Aorta (tissue), 5 donors: ENCODE data around the gene PLCB2. TPM values are rescaled to one million over a fixed set of nuclear protein-coding genes. Genes with fewer than 3 reads are reported as not detected.
A peak's percentile ranks its signal among the peaks of the same experiment; 100 is the strongest.

Experiments used
- ATAC-seq: fragments of 200-7000 bp; cut with Tn5 transposase; one replicate; pipeline ENCODE4 v1.9.1; 2022; ENCODE audit warnings: moderate library complexity; ENCODE audit not compliant: low FRiP score
- DNase-seq, 2 donors: peaks; one replicate each; pipeline ENCODE4 v3.0.0-alpha.2; 2020
- H3K27ac ChIP-seq, 2 donors: one replicate each; pipeline ENCODE4 v1.5.1; 2013; ENCODE audit warnings: low read length in 2 of 2, mild to moderate bottlenecking in 2 of 2, moderate library complexity in 2 of 2, control low read depth in 1 of 2, inconsistent platforms in 1 of 2, low read depth in 1 of 2
- H3K27me3 ChIP-seq, 2 donors: one replicate each; pipeline ENCODE4 v1.6.1; 2013; ENCODE audit warnings: control low read depth in 1 of 2, low read length in 1 of 2, mild to moderate bottlenecking in 1 of 2, moderate library complexity in 1 of 2; ENCODE audit not compliant: insufficient read depth in 2 of 2, control insufficient read depth in 1 of 2
- H3K36me3 ChIP-seq, 2 donors: one replicate each; pipeline ENCODE4 v1.6.1; 2013; ENCODE audit warnings: control low read depth in 1 of 2, low read length in 1 of 2, mild to moderate bottlenecking in 1 of 2; ENCODE audit not compliant: insufficient read depth in 2 of 2, control insufficient read depth in 1 of 2
- H3K4me1 ChIP-seq, 2 donors: one replicate each; pipeline ENCODE4 v1.6.1; 2013; ENCODE audit warnings: low read length in 2 of 2, control low read depth in 1 of 2, mild to moderate bottlenecking in 1 of 2, moderate library complexity in 1 of 2; ENCODE audit not compliant: insufficient read depth in 2 of 2, control insufficient read depth in 1 of 2
- H3K4me3 ChIP-seq, 2 donors: one replicate each; pipeline ENCODE4 v1.5.1; 2013; ENCODE audit warnings: low read length in 2 of 2, control low read depth in 1 of 2, mild to moderate bottlenecking in 1 of 2
- H3K9me3 ChIP-seq: one replicate; pipeline ENCODE4 v1.6.1; 2013; ENCODE audit warnings: mild to moderate bottlenecking, low read length; ENCODE audit not compliant: control insufficient read depth
- WGBS, 2 donors: extraction: QIAGEN DNeasy Blood & Tissue Kit; methylation state at CpG; one replicate each; pipeline ENCODE4 v1.1.7; 2013; 5-methylcytosine and 5-hydroxymethylcytosine counted together
- intact Hi-C, 2 donors: fragments of 100-400 bp; cut with DNase I; formaldehyde crosslinking; loops; one replicate each; pipeline versions ENCODE4 v1.14.2 to v1.15.0; 2022
- polyA plus RNA-seq, 2 donors: library from polyadenylated mRNA; stranded (reverse); fragments of 200-250 nt; gene quantifications; one replicate each; pipeline ENCODE4 v1.2.3, GENCODE V29; 2013
- total RNA-seq, 2 donors: library from RNA; stranded (reverse); fragmentation: NEBNext Ultra II Directional; extraction: Animal tissue kit (Norgen Biotek cat#: 25700); gene quantifications; one replicate each; pipeline ENCODE4 v1.2.1, GENCODE V29; 2021
- donor health status: healthy with polysubstance abuse.
- donor health status: Bipolar disorder and iron deficiency.
- donor health status: DM: no; HTN: no; CAD: no.
- donor health status: DM: no; HTN: no; CAD: no.
- donor health status: DM: yes; HTN: yes; CAD: no.

Gene PLCB2
- total and polyA plus RNA-seq, 4 donors: 5.8 to 55.8 (median 15.4) TPM

GRCh38 chr15:40271685-40272484 is 35.9 kb downstream of the PLCB2 start:
- H3K27ac ChIP-seq: no peak overlapping the region
- no peak for DNase-seq
- no peaks in the 10 kb centered on the region for H3K4me1 ChIP-seq
- no peak for ATAC-seq
- H3K9me3 ChIP-seq: no peaks in the 10 kb centered on the region
- H3K27me3 ChIP-seq: no peaks in the 10 kb centered on the region
- intact Hi-C loops: no loop called here
- 90 to 92% methylated on average over 25 of the region's 25 CpGs for WGBS, 2 donors
- H3K4me3 ChIP-seq: no peak overlapping the region
- H3K36me3 ChIP-seq: no peaks in the 10 kb centered on the region

GRCh38 chr15:40270246-40270995 is 37.3 kb downstream of the PLCB2 start:
- Histone ChIP-seq H3K4me1 (no peaks in the 10 kb centered on the region), H3K4me3 (no peak overlapping the region), H3K27me3 (no peaks in the 10 kb centered on the region), H3K9me3 (no peaks in the 10 kb centered on the region), H3K36me3 (no peaks in the 10 kb centered on the region), H3K27ac (no peak overlapping the region)
- 82 to 85% methylated on average over 11 of the region's 11 CpGs for WGBS, 2 donors
- ATAC-seq (no peak), DNase-seq (no peak)
- intact Hi-C loops: no loop called here

GRCh38 chr15:40269604-40270003 is 38.1 kb downstream of the PLCB2 start:
- 84 to 88% methylated on average over 4 of the region's 4 CpGs for WGBS, 2 donors
- Histone ChIP-seq H3K27ac (no peak overlapping the region), H3K4me3 (no peak overlapping the region), H3K4me1 (no peaks in the 10 kb centered on the region), H3K9me3 (no peaks in the 10 kb centered on the region), H3K36me3 (no peaks in the 10 kb centered on the region), H3K27me3 (no peaks in the 10 kb centered on the region)
- DNase-seq (no peak), ATAC-seq (no peak)
- intact Hi-C loops: no loop called here

GRCh38 chr15:40267670-40268069 is 40.1 kb downstream of the PLCB2 start:
- Histone ChIP-seq H3K4me1 (no peaks in the 10 kb centered on the region), H3K27me3 (no peaks in the 10 kb centered on the region), H3K36me3 (no peaks in the 10 kb centered on the region), H3K27ac (no peak overlapping the region), H3K9me3 (no peaks in the 10 kb centered on the region), H3K4me3 (no peak overlapping the region)
- DNase-seq: no peak
- 93 to 96% methylated on average over 4 of the region's 4 CpGs for WGBS, 2 donors
- no peak for ATAC-seq
- intact Hi-C loops: no loop called here

- H3K27ac ChIP-seq: no peak overlapping the region
- peak in 1 of 2 donors; percentile 80 for DNase-seq
- 38 to 41% methylated on average over 7 of the region's 7 CpGs for WGBS, 2 donors
These were observed 40.9 kb downstream of the PLCB2 start for GRCh38 chr15:40266828-40267304.

GRCh38 chr15:40265875-40266274 is 41.9 kb downstream of the PLCB2 start:
- WGBS, 2 donors: 95 to 96% methylated on average over 20 of the region's 20 CpGs
- DNase-seq (no peak), ATAC-seq (no peak)
- no peaks in the 10 kb centered on the region for H3K9me3 ChIP-seq
- intact Hi-C loops: no loop called here
- no peak overlapping the region for H3K27ac ChIP-seq
- H3K4me1 ChIP-seq: no peaks in the 10 kb centered on the region
- no peaks in the 10 kb centered on the region for H3K36me3 ChIP-seq
- H3K4me3 ChIP-seq: no peak overlapping the region
- H3K27me3 ChIP-seq: no peaks in the 10 kb centered on the region

More at GRCh38 chr15:40266828-40267304, 40.9 kb downstream of the PLCB2 start:
- Histone ChIP-seq H3K9me3 (no peaks in the 10 kb centered on the region), H3K36me3 (no peaks in the 10 kb centered on the region), H3K27me3 (no peaks in the 10 kb centered on the region), H3K4me3 (no peak overlapping the region), H3K4me1 (no peaks in the 10 kb centered on the region)
- intact Hi-C loops: no loop called here
- ATAC-seq: peak; percentile 28

- intact Hi-C loops: no loop called here
- Histone ChIP-seq H3K36me3 (no peaks in the 10 kb centered on the region), H3K9me3 (no peaks in the 10 kb centered on the region), H3K4me3 (no peak overlapping the region), H3K27ac (no peak overlapping the region), H3K27me3 (no peaks in the 10 kb centered on the region), H3K4me1 (no peaks in the 10 kb centered on the region)
- ATAC-seq: no peak
- no peak for DNase-seq
- 86 to 88% methylated on average over 10 of the region's 10 CpGs for WGBS, 2 donors
These were observed 42.4 kb downstream of the PLCB2 start for GRCh38 chr15:40265355-40265754.

- WGBS, 2 donors: 82 to 87% methylated on average over 15 to 16 of the region's 16 CpGs
- ATAC-seq (no peak), DNase-seq (no peak)
- Histone ChIP-seq H3K36me3 (no peaks in the 10 kb centered on the region), H3K27ac (no peak overlapping the region), H3K9me3 (no peaks in the 10 kb centered on the region), H3K4me1 (no peaks in the 10 kb centered on the region), H3K27me3 (no peaks in the 10 kb centered on the region), H3K4me3 (no peak overlapping the region)
- intact Hi-C loops: no loop called here
These were observed 43.2 kb downstream of the PLCB2 start for GRCh38 chr15:40264321-40265153.
